Neutrophil (primary cell): Measurements from ENCODE around the gene PIWIL4.

Experiments
- H3K27ac ChIP-seq: fragments of 200-600 bp; sonication (generic); 2 replicates; pipeline ENCODE4 v1.5.1; 2016; ENCODE audit warnings: mild to moderate bottlenecking, moderate library complexity
- H3K27me3 ChIP-seq: fragments of 200-600 bp; sonication (generic); 2 replicates; pipeline ENCODE4 v1.6.0; 2016; ENCODE audit warnings: mild to moderate bottlenecking
- H3K36me3 ChIP-seq: fragments of 200-600 bp; sonication (generic); 2 replicates; pipeline ENCODE4 v1.5.1; 2017
- H3K4me1 ChIP-seq, 2 experiments: fragments of 200-600 bp in 1 of 2; sonication (generic) in 1 of 2; 1 replicate in 1 of 2; 2 replicates in 1 of 2; pipeline versions ENCODE4 v1.5.1 to v1.6.1; 2013 to 2016; ENCODE audit warnings: low read depth in 1 of 2, low read length in 1 of 2, mild to moderate bottlenecking in 1 of 2, moderate library complexity in 1 of 2; ENCODE audit not compliant: control insufficient read depth in 1 of 2, insufficient read depth in 1 of 2
- H3K4me3 ChIP-seq, 2 experiments: fragments of 200-600 bp in 1 of 2; sonication (generic) in 1 of 2; 1 replicate in 1 of 2; 2 replicates in 1 of 2; pipeline ENCODE4 v1.5.1; 2013 to 2016; ENCODE audit warnings: low read depth in 1 of 2, low read length in 1 of 2, mild to moderate bottlenecking in 1 of 2, moderate library complexity in 1 of 2
- H3K9me3 ChIP-seq: fragments of 200-600 bp; sonication (generic); 2 replicates; pipeline ENCODE4 v1.5.1; 2016
- TF ChIP-seq, protein P1 (sequence below): fragments of 200-600 bp; sonication (generic); IDR thresholded peaks from 2 replicates; pipeline ENCODE4 v1.5.1; 2016; ENCODE audit warnings: antibody characterized with exemption

Gene PIWIL4

GRCh38 chr11:94654201-94654600 is 87.0 kb downstream of the PIWIL4 start:
- peaks cover 0 to 3% of the 10 kb centered on the region in 2 experiments for H3K4me1 ChIP-seq
- H3K27ac ChIP-seq = no peak overlapping the region
- H3K4me3 ChIP-seq = no peak overlapping the region
- TF ChIP-seq, protein P1, sequence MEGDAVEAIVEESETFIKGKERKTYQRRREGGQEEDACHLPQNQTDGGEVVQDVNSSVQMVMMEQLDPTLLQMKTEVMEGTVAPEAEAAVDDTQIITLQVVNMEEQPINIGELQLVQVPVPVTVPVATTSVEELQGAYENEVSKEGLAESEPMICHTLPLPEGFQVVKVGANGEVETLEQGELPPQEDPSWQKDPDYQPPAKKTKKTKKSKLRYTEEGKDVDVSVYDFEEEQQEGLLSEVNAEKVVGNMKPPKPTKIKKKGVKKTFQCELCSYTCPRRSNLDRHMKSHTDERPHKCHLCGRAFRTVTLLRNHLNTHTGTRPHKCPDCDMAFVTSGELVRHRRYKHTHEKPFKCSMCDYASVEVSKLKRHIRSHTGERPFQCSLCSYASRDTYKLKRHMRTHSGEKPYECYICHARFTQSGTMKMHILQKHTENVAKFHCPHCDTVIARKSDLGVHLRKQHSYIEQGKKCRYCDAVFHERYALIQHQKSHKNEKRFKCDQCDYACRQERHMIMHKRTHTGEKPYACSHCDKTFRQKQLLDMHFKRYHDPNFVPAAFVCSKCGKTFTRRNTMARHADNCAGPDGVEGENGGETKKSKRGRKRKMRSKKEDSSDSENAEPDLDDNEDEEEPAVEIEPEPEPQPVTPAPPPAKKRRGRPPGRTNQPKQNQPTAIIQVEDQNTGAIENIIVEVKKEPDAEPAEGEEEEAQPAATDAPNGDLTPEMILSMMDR = no peak
- H3K27me3 ChIP-seq = peaks cover 4% of the 10 kb centered on the region
- no peaks in the 10 kb centered on the region for H3K36me3 ChIP-seq
- no peaks in the 10 kb centered on the region for H3K9me3 ChIP-seq

DNA sequence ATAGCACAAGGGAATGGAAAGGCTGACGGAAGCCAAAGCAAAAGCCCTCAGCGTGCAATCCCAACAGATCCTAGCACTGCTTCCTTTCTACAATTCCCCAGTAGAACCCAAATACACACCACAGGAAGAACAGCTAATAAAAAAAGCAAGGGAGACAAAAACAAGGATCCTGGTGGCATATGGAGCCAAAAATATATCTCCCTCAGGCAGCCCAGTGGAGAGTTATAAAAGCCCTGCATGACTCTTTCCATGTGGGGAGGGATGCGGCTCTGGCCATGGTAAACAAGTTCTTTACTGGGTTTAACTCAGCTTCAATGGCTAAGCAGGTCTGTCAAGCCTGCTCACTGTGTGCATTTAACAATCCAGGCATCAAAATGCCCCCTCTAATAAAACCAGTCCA is 88.1 kb downstream of the PIWIL4 start:
- peaks cover 0 to 3% of the 10 kb centered on the region in 2 experiments for H3K4me1 ChIP-seq
- no peaks in the 10 kb centered on the region for H3K9me3 ChIP-seq
- H3K27ac ChIP-seq = no peak overlapping the region
- no peak overlapping the region for H3K4me3 ChIP-seq
- TF ChIP-seq, protein P1 = no peak
- peaks cover 4% of the 10 kb centered on the region for H3K27me3 ChIP-seq
- H3K36me3 ChIP-seq = no peaks in the 10 kb centered on the region

GRCh38 chr11:94655956-94656355 is 88.8 kb downstream of the PIWIL4 start:
- Histone ChIP-seq H3K36me3 (no peaks in the 10 kb centered on the region), H3K27ac (no peak overlapping the region), H3K4me3 (no peak overlapping the region), H3K27me3 (peaks cover 4% of the 10 kb centered on the region), H3K9me3 (no peaks in the 10 kb centered on the region), H3K4me1 (peaks cover 0 to under 1% of the 10 kb centered on the region in 2 experiments)
- TF ChIP-seq, protein P1 = no peak

- Histone ChIP-seq H3K27ac (no peak overlapping the region), H3K27me3 (peaks cover 4% of the 10 kb centered on the region), H3K9me3 (no peaks in the 10 kb centered on the region), H3K36me3 (no peaks in the 10 kb centered on the region), H3K4me1 (no peaks in the 10 kb centered on the region), H3K4me3 (no peak overlapping the region)
- TF ChIP-seq, protein P1 = no peak
These were observed 89.8 kb downstream of the PIWIL4 start for GRCh38 chr11:94656968-94657367.

- H3K36me3 ChIP-seq = no peaks in the 10 kb centered on the region
- H3K27me3 ChIP-seq = peaks cover 4% of the 10 kb centered on the region
- no peaks in the 10 kb centered on the region for H3K4me1 ChIP-seq
- H3K9me3 ChIP-seq = no peaks in the 10 kb centered on the region
- no peak overlapping the region for H3K4me3 ChIP-seq
- no peak overlapping the region for H3K27ac ChIP-seq
- TF ChIP-seq, protein P1 = no peak
These were observed 90.5 kb downstream of the PIWIL4 start for GRCh38 chr11:94657629-94658028.

GRCh38 chr11:94658386-94658785 is 91.2 kb downstream of the PIWIL4 start:
- no peaks in the 10 kb centered on the region for H3K36me3 ChIP-seq
- TF ChIP-seq, protein P1 = no peak

More at GRCh38 chr11:94658386-94658785, 91.2 kb downstream of the PIWIL4 start:
- peaks cover 4% of the 10 kb centered on the region for H3K27me3 ChIP-seq
- H3K4me1 ChIP-seq = no peaks in the 10 kb centered on the region
- no peak overlapping the region for H3K27ac ChIP-seq
- H3K9me3 ChIP-seq = no peaks in the 10 kb centered on the region
- no peak overlapping the region for H3K4me3 ChIP-seq
